HG03457 (cell line): ENCODE data around the gene SEMA3D.
"Not testable (repeated sequence)": the region's sequence is repeated elsewhere in the genome, so short reads cannot be mapped to it uniquely, and the experiment has no call there.

Experiments used
- ATAC-seq: cut with Tn5 transposase; IDR thresholded peaks from one replicate; pipeline ENCODE4 v1.9.1; 2021; ENCODE audit warnings: moderate number of reproducible peaks; ENCODE audit not compliant: unreplicated experiment

Gene SEMA3D

GRCh38 chr7:85000735-85001350 lies 186.0 kb downstream of the SEMA3D start:
- ATAC-seq, result no peak

GRCh38 chr7:84999450-84999849 lies 187.4 kb downstream of the SEMA3D start:
- ATAC-seq, result no peak

- no peak for ATAC-seq
Measured at GRCh38 chr7:84998665-84999064, 188.2 kb downstream of the SEMA3D start.

DNA sequence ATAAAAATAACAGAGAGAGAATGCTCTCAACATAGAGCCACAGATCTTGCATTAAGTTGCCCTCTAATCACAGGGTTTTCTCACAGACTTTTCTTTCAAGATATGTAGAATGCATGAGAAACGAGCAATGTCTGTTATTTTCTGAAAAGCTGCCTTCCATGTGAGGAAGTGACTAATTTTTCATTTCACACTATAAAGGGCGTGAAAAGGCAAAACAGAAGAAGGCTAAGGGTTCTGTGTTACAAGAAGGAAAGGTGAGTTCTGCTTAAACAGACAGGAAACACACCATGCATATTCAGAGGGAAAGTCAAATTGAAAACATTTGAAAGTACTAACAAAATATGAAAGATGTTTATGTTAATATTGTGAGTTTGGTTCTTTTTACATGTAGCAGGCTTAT lies 189.2 kb downstream of the SEMA3D start:
- no peak for ATAC-seq

GRCh38 chr7:84992954-84993353 lies 193.9 kb downstream of the SEMA3D start:
- not testable (repeated sequence) for ATAC-seq

- no peak for ATAC-seq
Measured at GRCh38 chr7:84985073-84985784, 201.6 kb downstream of the SEMA3D start.

GRCh38 chr7:84982199-84982598 lies 204.7 kb downstream of the SEMA3D start:
- ATAC-seq, result no peak

DNA sequence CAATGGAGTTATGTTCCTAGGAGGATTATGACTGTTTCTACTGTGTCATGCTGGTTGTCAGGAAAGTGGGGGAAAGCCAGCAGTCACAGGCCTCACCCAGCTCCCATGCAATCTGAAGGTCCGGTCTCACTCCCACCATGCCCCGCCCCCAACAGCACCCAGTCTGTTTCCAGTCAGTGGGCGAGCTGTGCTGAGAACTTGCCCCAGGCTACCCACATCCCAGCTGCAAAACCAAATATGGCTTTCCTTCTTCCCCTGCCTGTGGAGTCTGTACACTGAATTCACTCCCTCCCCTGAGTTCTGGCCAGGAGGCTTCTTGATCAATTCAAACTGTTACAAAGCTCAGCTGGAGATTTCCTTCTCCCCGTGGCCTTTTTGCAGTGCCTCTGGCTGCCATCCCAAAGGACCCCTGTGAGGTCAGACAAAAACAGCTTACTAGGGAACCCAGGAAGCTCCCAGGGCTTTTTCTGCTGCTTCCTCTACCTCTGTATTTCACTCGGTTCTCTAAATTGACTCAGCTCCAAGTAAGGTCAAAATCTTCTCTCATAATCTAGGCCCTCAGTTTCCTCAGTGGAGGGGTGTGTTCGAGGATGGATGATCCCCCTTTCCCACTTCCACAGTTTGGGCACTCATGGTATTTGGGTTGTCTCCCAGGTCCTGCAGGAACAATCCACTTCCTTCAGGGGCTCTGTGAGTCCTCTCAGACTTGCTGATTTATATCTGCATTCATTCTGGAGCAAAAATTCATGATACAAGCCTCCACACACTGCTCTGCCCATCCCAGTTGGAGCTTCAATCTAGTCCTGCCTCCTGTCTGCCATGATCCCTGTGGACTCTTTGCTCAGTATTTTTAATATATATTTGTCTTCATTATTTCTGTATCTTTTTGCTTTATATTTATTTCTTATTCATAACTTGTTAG lies 205.5 kb downstream of the SEMA3D start:
- no peak for ATAC-seq

DNA sequence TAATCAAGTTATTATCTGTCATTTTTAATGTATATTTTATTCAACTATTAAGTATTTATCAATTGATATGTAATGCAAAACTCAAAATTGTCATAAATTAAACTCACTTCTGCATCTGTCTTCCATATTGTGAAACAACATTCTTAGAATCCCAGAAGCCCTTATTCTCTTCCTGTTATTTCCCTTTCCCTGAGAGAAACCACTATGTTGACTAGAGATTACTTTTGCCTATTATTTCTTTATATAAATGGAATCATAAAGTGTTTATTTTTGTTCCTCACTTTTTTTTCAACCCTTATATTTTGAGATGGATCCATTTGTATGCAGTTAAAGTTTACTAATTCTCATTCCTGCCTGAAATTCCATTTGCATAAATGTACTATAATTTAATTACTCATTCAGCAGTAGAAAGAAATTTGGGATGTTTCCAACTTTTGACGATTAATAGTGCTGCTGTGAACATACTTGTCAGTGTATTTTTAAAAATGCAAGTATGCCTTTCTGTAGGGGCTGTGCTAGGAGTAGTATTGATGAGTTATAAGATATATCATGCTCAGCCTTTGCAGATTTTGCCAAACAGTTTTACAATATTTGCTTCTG lies 211.2 kb downstream of the SEMA3D start:
- no peak for ATAC-seq

- ATAC-seq, result no peak
Measured at GRCh38 chr7:84971360-84971759, 215.5 kb downstream of the SEMA3D start.

DNA sequence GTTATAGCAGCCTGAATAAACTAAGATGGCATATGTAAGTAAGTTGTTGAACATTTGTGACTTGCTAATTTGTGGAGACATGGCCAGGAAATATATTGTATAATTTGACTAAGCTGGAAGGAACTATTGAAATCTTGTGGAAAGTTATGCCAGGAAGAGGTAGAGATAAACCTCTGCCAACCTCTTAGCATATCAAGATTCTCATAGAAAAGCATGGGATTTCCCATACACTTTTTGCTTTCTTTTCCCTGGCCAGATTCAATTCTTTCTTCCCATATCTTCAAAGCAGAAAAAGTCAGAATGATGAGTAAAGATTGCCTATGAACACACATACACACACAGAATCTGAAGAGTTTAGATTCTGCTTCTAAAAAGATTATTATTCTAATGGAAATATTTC lies 216.2 kb downstream of the SEMA3D start:
- ATAC-seq, result no peak

DNA sequence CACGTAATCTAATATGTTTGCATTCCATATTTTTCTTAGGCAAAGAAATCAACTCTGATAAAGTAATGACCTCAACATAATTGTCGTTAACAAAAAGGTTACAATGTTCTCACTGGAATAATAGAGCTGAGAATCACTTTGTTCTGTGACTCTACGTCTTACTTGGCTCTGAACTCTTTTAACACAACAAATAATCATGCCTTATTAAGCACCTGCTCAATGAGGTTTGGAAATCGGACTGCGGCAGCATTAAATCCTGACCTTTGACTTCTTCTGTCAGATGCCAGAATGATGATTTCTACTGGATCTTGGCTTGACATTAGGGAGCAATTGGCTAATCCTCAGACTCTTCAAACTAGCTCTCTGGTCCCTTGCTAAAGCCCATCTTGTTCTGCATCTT lies 233.6 kb downstream of the SEMA3D start:
- ATAC-seq, result no peak

- ATAC-seq, result no peak
Measured at GRCh38 chr7:84950836-84951235, 236.0 kb downstream of the SEMA3D start.

- no peak for ATAC-seq
Measured at GRCh38 chr7:84949501-84949900, 237.4 kb downstream of the SEMA3D start.

GRCh38 chr7:84949067-84949466 lies 237.8 kb downstream of the SEMA3D start:
- ATAC-seq, result no peak

GRCh38 chr7:84948634-84949033 lies 238.2 kb downstream of the SEMA3D start:
- no peak for ATAC-seq

DNA sequence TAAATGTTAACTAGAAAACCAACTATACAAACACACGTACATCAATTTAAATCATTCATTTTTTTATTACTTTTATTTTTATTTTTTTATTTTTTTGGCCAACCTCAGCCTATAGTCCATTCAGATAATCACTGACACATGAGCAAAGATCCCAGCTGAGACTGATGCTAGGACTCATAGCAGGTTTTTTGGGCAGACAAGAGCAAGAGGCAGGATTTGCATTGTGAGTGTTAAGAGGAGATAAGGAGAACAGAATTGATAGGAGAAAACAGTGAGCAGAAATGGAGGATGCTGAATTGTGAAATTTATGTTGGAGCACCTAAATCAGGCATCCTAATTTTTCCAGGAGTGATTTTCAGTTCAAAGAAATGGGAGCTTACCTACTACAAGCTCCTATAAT lies 240.3 kb downstream of the SEMA3D start:
- no peak for ATAC-seq
